Breast epithelium (tissue), 3 donors: ENCODE data around the gene MAP3K8.

ENCODE experiments used
- POLR2A ChIP-seq: fragments of 450-650 bp; IDR thresholded peaks from one replicate; pipeline ENCODE4 v1.6.1; 2016; ENCODE audit warnings: antibody characterized with exemption, mild to moderate bottlenecking, moderate library complexity
- TF ChIP-seq, protein P1 (sequence below), 3 donors: fragments of 450-650 bp; IDR thresholded peaks; one replicate each; pipeline ENCODE4 v1.5.1; 2016 to 2017; ENCODE audit warnings: antibody characterized with exemption in 3 of 3, mild to moderate bottlenecking in 3 of 3, moderate library complexity in 3 of 3

DNA sequence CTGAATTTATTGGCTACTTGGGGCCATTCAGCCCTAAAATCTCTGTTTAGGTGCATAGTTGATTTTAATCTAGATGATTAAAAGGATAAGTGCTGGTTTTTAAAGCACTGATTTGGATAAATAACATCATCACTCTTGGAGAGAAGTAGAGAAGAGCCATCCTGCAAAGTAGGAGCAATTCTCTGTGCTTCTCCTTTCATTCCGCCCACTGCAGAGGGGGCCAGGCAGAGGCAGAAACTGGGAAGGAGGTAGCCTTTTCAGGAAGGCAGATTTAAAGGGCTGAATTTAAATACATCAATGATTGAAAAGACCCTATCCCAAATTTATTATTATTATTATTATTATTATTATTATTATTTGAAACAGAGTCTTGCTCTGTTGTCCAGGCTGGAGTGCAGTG lies 14.1 kb downstream of the MAP3K8 start:
- TF ChIP-seq, protein P1, sequence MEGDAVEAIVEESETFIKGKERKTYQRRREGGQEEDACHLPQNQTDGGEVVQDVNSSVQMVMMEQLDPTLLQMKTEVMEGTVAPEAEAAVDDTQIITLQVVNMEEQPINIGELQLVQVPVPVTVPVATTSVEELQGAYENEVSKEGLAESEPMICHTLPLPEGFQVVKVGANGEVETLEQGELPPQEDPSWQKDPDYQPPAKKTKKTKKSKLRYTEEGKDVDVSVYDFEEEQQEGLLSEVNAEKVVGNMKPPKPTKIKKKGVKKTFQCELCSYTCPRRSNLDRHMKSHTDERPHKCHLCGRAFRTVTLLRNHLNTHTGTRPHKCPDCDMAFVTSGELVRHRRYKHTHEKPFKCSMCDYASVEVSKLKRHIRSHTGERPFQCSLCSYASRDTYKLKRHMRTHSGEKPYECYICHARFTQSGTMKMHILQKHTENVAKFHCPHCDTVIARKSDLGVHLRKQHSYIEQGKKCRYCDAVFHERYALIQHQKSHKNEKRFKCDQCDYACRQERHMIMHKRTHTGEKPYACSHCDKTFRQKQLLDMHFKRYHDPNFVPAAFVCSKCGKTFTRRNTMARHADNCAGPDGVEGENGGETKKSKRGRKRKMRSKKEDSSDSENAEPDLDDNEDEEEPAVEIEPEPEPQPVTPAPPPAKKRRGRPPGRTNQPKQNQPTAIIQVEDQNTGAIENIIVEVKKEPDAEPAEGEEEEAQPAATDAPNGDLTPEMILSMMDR (IDR thresholded peaks at IDR 0.05) = no peak
- TF ChIP-seq POLR2A = no peak
